Right lobe of liver (tissue), 6 donors: ENCODE data around the gene CRIP1. TPM values are rescaled to one million over a fixed set of nuclear protein-coding genes. Genes with fewer than 3 reads are reported as not detected.

ENCODE experiments used
- ATAC-seq, 4 donors: fragments of 200-7000 bp; cut with Tn5 transposase; one replicate each; pipeline ENCODE4 v1.9.1; 2020; ENCODE audit warnings: mild to moderate bottlenecking in 4 of 4, moderate library complexity in 4 of 4
- DNase-seq, 3 donors: peaks; one replicate each; pipeline ENCODE4 v3.0.0-alpha.2; 2020
- H3K27ac ChIP-seq, 3 donors: fragments of 200-600 bp; one replicate each; pipeline ENCODE4 v1.8.0; 2022
- H3K27me3 ChIP-seq, 2 donors: fragments of 200-600 bp; one replicate each; pipeline ENCODE4 v1.8.0; 2022
- H3K36me3 ChIP-seq, 4 donors: fragments of 200-600 bp; sonication (generic) in 1 of 4; one replicate each; pipeline versions ENCODE4 v1.5.1 to v1.8.0; 2017 to 2022; ENCODE audit warnings: control low read depth in 1 of 4
- H3K4me1 ChIP-seq, 4 donors: fragments of 200-600 bp; sonication (generic) in 1 of 4; one replicate each; pipeline versions ENCODE4 v1.5.1 to v1.8.0; 2017 to 2022; ENCODE audit warnings: control low read depth in 1 of 4
- H3K4me3 ChIP-seq, 3 donors: fragments of 200-600 bp; one replicate each; pipeline ENCODE4 v1.8.0; 2022
- H3K9me3 ChIP-seq, 4 donors: fragments of 200-600 bp; sonication (generic) in 1 of 4; one replicate each; pipeline versions ENCODE4 v1.5.1 to v1.8.0; 2017 to 2022; ENCODE audit warnings: control low read depth in 1 of 4
- POLR2A ChIP-seq: fragments of 450-650 bp; IDR thresholded peaks from one replicate; pipeline ENCODE4 v1.6.1; 2017; ENCODE audit warnings: antibody characterized with exemption, mild to moderate bottlenecking
- WGBS: methylation state at CpG from one replicate; pipeline ENCODE4 v1.1.6; 2018; ENCODE audit warnings: low coverage, low lambda C conversion rate; ENCODE audit not compliant: insufficient coverage; ENCODE audit errors: missing lambda C conversion rate; 5-methylcytosine and 5-hydroxymethylcytosine counted together
- intact Hi-C, 2 donors: fragments of 100-400 bp; cut with DNase I; formaldehyde crosslinking; loops; one replicate each; pipeline versions ENCODE4 v1.11.2 to v1.14.1; 2022
- total RNA-seq, 6 experiments: library from RNA; depleted of rRNA in 2 of 6; stranded (reverse); fragments of >200 nt in 2 of 6; fragmentation: NEBNext Ultra II Directional in 3 of 6; extraction: Animal tissue kit (Norgen Biotek cat#: 25700) in 3 of 6; gene quantifications; one replicate each; pipeline versions ENCODE4 v1.1.0 to v1.2.4, GENCODE V29; 2016 to 2023
- TF ChIP-seq, protein P1 (sequence below), 4 donors: fragments of 200-600 bp in 3 of 4; fragments of 450-650 bp in 1 of 4; IDR thresholded peaks; one replicate each; pipeline versions ENCODE4 v1.5.1 to v1.8.0; 2016 to 2022; ENCODE audit warnings: antibody characterized with exemption in 4 of 4, mild to moderate bottlenecking in 2 of 4
- donor health status: DM: no; HTN: yes; CAD: no.
- donor health status: DM: no; HTN: no; CAD: no.
- donor health status: DM: no; HTN: no; CAD: no.
- donor health status: DM: no; HTN: yes; CAD: no.
- donor health status: DM: no; HTN: yes; CAD: no.

The CRIP1 gene
- total RNA-seq, 6 experiments from 2014 or later = 0.79 to 5.4 (median 2.7) TPM

DNA sequence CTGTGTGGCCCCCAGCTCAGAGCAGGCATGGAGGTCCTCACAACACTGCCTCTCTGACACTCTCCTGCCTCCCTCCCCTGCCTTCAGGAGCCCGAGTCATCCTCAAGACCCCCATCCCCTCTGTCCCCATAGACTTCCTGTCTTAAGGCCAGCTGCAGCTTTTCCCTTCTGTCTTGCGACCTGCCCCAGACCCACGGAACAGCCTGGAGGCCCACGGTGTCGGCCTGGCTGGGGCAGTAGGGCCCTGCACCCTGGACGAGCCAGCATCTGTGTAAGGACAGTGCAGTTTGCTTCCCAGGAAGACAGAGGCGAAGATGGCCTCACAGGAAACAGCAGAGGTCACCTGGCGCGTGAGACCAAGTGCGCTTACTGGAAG lies 14.0 kb downstream of the CRIP1 start:
- 90% methylated on average over 7 of the region's 10 CpGs for WGBS
- peaks cover 0 to 3% (median 0%) of the 10 kb centered on the region in 4 donors for H3K36me3 ChIP-seq
- H3K27ac ChIP-seq = no peak overlapping the region
- no peak for ATAC-seq
- peaks cover 0 to 22% (median 11%) of the 10 kb centered on the region in 4 donors for H3K4me1 ChIP-seq
- no peak for TF ChIP-seq POLR2A
- TF ChIP-seq, protein P1, sequence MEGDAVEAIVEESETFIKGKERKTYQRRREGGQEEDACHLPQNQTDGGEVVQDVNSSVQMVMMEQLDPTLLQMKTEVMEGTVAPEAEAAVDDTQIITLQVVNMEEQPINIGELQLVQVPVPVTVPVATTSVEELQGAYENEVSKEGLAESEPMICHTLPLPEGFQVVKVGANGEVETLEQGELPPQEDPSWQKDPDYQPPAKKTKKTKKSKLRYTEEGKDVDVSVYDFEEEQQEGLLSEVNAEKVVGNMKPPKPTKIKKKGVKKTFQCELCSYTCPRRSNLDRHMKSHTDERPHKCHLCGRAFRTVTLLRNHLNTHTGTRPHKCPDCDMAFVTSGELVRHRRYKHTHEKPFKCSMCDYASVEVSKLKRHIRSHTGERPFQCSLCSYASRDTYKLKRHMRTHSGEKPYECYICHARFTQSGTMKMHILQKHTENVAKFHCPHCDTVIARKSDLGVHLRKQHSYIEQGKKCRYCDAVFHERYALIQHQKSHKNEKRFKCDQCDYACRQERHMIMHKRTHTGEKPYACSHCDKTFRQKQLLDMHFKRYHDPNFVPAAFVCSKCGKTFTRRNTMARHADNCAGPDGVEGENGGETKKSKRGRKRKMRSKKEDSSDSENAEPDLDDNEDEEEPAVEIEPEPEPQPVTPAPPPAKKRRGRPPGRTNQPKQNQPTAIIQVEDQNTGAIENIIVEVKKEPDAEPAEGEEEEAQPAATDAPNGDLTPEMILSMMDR (IDR thresholded peaks at IDR 0.05) = no peak
- intact Hi-C loops = no loop called here
- no peaks in the 10 kb centered on the region for H3K9me3 ChIP-seq
- H3K4me3 ChIP-seq = no peak overlapping the region
- no peak for DNase-seq
- no peaks in the 10 kb centered on the region for H3K27me3 ChIP-seq

DNA sequence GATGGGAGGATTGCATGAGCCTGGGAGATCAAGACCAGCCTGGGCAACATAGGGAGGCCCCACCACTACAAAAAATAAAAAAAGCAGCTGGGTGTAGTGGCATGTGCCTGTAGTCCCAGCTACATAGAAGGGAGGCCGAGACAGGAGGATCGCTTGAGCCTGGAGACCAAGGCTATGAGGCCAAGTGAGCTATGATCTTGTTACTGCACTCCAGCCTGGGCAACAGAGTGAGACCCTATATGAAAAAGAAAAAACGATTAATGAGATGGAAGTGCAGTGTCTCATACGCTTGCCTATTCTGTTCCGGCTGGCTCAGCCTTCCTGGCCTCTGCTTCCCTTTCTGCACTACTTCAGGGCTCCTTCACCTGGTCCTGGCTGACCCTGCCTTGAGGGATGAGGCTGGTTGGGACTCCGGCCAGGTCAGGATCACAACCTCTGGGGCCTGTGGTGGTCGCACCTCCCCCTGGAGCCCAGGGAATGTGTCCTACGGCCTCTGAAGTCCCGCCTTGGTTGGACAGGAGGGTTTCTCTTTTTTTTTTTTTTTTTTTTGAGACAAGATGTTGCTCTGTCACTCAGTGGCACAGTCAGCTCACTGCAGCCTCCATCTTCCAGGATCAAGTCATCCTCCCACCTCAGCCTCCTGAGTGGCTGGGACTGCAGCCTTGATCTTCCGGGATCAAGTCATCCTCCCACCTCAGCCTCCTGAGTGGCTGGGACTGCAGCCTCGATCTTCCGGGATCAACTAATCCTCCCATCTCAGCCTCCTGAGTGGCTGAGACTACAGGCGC lies 15.0 kb downstream of the CRIP1 start:
- intact Hi-C loops = no loop called here
- H3K4me1 ChIP-seq = peaks cover 0 to 17% (median 7%) of the 10 kb centered on the region in 4 donors
- H3K4me3 ChIP-seq = no peak overlapping the region
- no peak for DNase-seq
- H3K9me3 ChIP-seq = no peaks in the 10 kb centered on the region
- TF ChIP-seq, protein P1 (IDR thresholded peaks at IDR 0.05) = no peak
- 88% methylated on average over 10 of the region's 13 CpGs for WGBS
- ATAC-seq = no peak
- no peaks in the 10 kb centered on the region for H3K27me3 ChIP-seq
- H3K27ac ChIP-seq = no peak overlapping the region
- peaks cover 0 to 3% (median 0%) of the 10 kb centered on the region in 4 donors for H3K36me3 ChIP-seq

DNA sequence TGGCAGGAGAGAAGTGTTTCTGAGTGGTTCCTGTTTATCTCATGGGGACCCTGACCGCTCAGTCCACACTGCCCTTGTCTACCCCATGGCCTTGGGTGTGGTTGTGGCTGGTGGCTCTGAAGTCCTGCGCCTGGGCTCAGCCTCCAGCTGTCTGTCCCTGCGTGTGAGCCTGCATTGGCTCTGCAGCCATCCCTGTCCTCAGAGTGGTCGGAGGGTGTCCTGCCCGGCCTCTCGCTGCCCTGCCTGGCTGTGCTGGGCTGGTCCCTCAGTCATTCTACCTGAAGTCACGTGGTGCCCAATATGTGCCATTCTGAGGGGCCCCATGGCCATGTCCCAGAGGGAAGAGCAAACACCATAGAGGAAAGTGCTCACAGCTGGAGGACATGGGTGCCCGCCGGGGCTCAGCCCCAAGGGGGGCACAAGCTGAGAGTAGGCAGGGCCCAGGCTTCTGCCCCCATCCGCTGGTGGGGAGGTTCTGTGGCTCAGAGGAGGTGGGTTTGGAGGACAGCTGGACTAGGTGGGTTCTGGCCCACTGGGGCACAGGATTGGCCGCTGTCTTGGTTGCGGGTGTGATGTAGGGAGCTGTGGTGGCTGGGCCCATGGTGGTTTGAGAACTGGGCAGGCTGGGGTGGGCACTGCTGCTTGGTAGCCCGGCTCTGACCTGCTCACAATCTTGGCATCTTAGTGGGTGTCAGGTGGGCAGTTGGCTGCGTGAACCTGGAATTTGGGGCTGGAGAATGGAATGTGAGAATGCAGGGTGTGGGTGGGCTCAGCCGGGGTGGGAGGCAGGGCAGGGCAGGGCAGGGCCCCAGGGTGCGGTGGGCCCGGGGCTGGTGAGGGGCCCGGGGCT lies 16.0 kb downstream of the CRIP1 start:
- no peak for ATAC-seq
- H3K9me3 ChIP-seq = no peaks in the 10 kb centered on the region
- H3K4me1 ChIP-seq = peaks cover 0 to 7% (median 2%) of the 10 kb centered on the region in 4 donors
- H3K27ac ChIP-seq = no peak overlapping the region
- no peak for DNase-seq
- H3K36me3 ChIP-seq = peaks cover 0 to 3% (median 0%) of the 10 kb centered on the region in 4 donors
- no peaks in the 10 kb centered on the region for H3K27me3 ChIP-seq
- no peak for TF ChIP-seq POLR2A
- TF ChIP-seq, protein P1 (IDR thresholded peaks at IDR 0.05) = no peak
- H3K4me3 ChIP-seq = no peak overlapping the region
- intact Hi-C loops = no loop called here
- 71% methylated on average over 6 of the region's 18 CpGs for WGBS

DNA sequence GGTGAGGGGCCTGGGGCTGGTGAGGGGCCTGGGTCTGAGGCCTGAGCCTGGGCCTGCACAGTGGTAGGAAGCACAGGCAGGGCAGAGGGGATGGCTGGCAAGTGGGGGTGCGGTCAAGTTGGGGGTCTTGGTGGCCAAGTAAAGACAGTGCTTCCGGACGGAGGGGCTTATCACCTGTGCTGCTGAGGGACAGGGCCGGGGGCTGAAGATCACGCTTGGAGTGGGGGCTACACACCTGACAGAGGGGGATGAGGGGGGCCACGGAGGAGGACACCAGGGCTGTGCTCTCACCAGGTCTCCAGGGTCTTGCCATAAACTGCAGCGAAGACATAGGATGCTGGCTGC lies 16.6 kb downstream of the CRIP1 start:
- intact Hi-C loops = no loop called here
- ATAC-seq (no peak), DNase-seq (no peak)

More for the DNA sequence above, 16.6 kb downstream of the CRIP1 start:
- TF ChIP-seq, protein P1 (IDR thresholded peaks at IDR 0.05) = no peak
- no peak for TF ChIP-seq POLR2A
- 90% methylated on average over 2 of the region's 7 CpGs for WGBS
- Histone ChIP-seq H3K4me3 (no peak overlapping the region), H3K9me3 (no peaks in the 10 kb centered on the region), H3K27ac (no peak overlapping the region), H3K27me3 (no peaks in the 10 kb centered on the region), H3K36me3 (peaks cover 0 to 3% (median 0%) of the 10 kb centered on the region in 4 donors), H3K4me1 (peaks cover 0 to under 1% (median 0%) of the 10 kb centered on the region in 4 donors)
